Activated B cell treated with CpG ODN at 0.5 μM for 24 hours (primary cell): ENCODE data around the gene FAAP20. TPM values are rescaled to one million over a fixed set of nuclear protein-coding genes. Genes with fewer than 3 reads are reported as not detected.

Experiments
- ATAC-seq: fragments of 200-7000 bp; cut with Tn5 transposase; one replicate; pipeline ENCODE4 v1.10.0; 2021; ENCODE audit warnings: low read depth, mild to moderate bottlenecking, moderate library complexity
- CTCF ChIA-PET: fragments of 350-600 bp; sonication (Branson Sonifier 250); formaldehyde crosslinking; loops from one replicate; lab custom pipeline; 2021; ENCODE audit warnings: antibody characterized with exemption; lab: Charles Lee
- POLR2A ChIA-PET: fragments of 350-600 bp; sonication (Branson Sonifier 250); formaldehyde crosslinking; loops from one replicate; lab custom pipeline; 2021; ENCODE audit warnings: antibody characterized with exemption; lab: Charles Lee
- DNase-seq: peaks from one replicate; pipeline ENCODE4 v3.0.0; 2022
- H3K27ac Mint-ChIP-seq: one replicate; pipeline ENCODE4 v1.8.0; 2020; ENCODE audit warnings: mixed read lengths
- H3K27me3 Mint-ChIP-seq: one replicate; pipeline ENCODE4 v1.8.0; 2021; ENCODE audit warnings: mixed read lengths
- H3K36me3 Mint-ChIP-seq: one replicate; pipeline ENCODE4 v1.8.0; 2021; ENCODE audit warnings: low read depth, mixed read lengths
- H3K4me1 Mint-ChIP-seq: one replicate; pipeline ENCODE4 v1.8.0; 2021; ENCODE audit warnings: mixed read lengths
- H3K4me3 Mint-ChIP-seq: one replicate; pipeline ENCODE4 v1.8.0; 2020; ENCODE audit warnings: mild to moderate bottlenecking, mixed read lengths
- H3K9me3 Mint-ChIP-seq: one replicate; pipeline ENCODE4 v1.8.0; 2020; ENCODE audit warnings: mixed read lengths
- intact Hi-C: fragments of 100-400 bp; cut with micrococcal nuclease; formaldehyde crosslinking; loops from one replicate; pipeline ENCODE4 v1.15.1; 2024
- total RNA-seq: library from RNA; stranded (reverse); gene quantifications from 2 replicates; pipeline ENCODE4 v1.2.3, GENCODE V29; 2022
- TF ChIP-seq, protein P1 (sequence below): fragments of 200-600 bp; IDR thresholded peaks from one replicate; pipeline ENCODE4 v1.8.0; 2022; ENCODE audit warnings: antibody characterized with exemption, mild to moderate bottlenecking

FAAP20 gene
- total RNA-seq, 1 donor from 2014 or later, result 73.7 TPM

DNA sequence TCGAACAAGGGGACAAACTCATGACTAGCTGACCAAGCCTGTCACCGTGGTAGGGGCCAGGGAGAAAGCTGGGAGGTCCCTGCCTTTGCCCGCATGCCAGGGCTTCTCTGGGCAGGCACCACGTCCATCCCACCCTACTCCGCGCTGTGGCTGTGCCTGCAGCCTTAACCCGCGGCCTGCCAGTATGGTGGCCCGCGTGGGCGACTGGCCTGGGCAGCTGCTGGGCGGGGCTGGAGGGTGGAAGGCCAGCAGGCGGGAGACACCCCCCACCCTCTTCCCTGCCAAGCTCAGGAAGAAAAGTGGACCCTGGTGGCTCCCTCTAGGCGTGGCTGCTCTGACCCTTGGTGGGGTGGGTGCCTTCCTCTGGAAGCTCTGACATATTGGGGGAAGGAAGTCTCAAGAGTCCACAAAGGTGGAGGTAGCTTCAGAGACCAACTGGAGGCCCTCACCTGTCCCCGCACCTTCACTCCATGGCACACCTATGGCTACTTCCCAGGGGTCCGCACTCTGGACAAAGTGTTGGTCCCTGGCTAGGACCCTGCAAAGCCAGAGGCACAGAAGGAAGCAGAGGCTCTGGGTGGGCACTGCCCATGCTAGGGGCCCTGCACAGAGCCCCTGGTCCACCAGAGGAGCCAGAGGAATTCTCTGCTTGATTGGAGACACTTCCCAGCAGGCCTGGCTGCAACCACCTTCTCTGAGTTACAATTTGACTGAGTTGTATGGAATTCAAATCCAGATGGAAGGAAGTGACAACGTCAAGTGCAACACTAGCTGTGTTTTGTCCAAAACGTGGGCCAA lies 30.3 kb upstream of the FAAP20 start:
- Mint-ChIP-seq H3K27me3 (no peaks in the 10 kb centered on the region), H3K4me3 (no peak overlapping the region), H3K9me3 (no peaks in the 10 kb centered on the region), H3K36me3 (peaks cover 5% of the 10 kb centered on the region), H3K27ac (no peak overlapping the region), H3K4me1 (peaks cover 11% of the 10 kb centered on the region)
- TF ChIP-seq, protein P1, sequence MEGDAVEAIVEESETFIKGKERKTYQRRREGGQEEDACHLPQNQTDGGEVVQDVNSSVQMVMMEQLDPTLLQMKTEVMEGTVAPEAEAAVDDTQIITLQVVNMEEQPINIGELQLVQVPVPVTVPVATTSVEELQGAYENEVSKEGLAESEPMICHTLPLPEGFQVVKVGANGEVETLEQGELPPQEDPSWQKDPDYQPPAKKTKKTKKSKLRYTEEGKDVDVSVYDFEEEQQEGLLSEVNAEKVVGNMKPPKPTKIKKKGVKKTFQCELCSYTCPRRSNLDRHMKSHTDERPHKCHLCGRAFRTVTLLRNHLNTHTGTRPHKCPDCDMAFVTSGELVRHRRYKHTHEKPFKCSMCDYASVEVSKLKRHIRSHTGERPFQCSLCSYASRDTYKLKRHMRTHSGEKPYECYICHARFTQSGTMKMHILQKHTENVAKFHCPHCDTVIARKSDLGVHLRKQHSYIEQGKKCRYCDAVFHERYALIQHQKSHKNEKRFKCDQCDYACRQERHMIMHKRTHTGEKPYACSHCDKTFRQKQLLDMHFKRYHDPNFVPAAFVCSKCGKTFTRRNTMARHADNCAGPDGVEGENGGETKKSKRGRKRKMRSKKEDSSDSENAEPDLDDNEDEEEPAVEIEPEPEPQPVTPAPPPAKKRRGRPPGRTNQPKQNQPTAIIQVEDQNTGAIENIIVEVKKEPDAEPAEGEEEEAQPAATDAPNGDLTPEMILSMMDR, result no peak
- ATAC-seq (no peak), DNase-seq (no peak)
- ChIA-PET POLR2A (interaction anchor here (1.8 to 3.6 kb wide), 2 partner anchors 9 to 75 kb away, joined by 9 to 45 read pairs; no protein-coding TSS in a partner anchor), CTCF (interaction anchor here (1.4 to 1.5 kb wide), 2 partner anchors 20 to 157 kb away, joined by 3 read pairs; no protein-coding TSS in a partner anchor)
- intact Hi-C loops, result no loop called here

DNA sequence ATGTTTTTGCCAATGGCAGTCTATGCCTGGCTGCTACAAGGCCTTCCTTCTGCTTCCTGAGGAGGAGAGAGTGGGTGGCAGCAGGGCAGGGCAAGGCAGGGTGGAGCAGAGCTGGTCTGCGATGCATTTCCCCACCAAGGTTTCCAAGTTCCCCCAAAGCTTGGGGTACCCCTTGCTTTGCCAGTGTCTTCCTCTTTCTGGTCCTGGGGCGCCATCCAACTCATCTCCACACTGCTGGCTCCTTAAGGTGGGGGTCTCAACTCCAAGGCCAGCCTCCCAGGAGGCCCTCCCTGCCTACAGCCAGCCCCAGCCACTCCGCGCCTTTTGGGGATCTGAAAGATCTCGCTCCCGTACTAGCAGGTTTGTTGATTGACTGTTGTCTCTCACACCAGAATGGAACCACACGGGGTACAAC lies 29.6 kb upstream of the FAAP20 start:
- ChIA-PET CTCF (interaction anchor here (1.4 to 1.5 kb wide), 2 partner anchors 19 to 157 kb away, joined by 3 read pairs; no protein-coding TSS in a partner anchor), POLR2A (interaction anchor here (1.4 to 3.6 kb wide), 3 partner anchors 10 to 76 kb away, joined by 4 to 45 read pairs (median 9); no protein-coding TSS in a partner anchor)
- peaks cover 2% of the 10 kb centered on the region for H3K36me3 Mint-ChIP-seq
- H3K27ac Mint-ChIP-seq, result no peak overlapping the region
- TF ChIP-seq, protein P1, result no peak
- H3K27me3 Mint-ChIP-seq, result no peaks in the 10 kb centered on the region
- ATAC-seq (no peak), DNase-seq (no peak)
- intact Hi-C loops, result no loop called here
- peaks cover 4% of the 10 kb centered on the region for H3K4me1 Mint-ChIP-seq
- no peak overlapping the region for H3K4me3 Mint-ChIP-seq
- H3K9me3 Mint-ChIP-seq, result peaks cover under 1% of the 10 kb centered on the region

DNA sequence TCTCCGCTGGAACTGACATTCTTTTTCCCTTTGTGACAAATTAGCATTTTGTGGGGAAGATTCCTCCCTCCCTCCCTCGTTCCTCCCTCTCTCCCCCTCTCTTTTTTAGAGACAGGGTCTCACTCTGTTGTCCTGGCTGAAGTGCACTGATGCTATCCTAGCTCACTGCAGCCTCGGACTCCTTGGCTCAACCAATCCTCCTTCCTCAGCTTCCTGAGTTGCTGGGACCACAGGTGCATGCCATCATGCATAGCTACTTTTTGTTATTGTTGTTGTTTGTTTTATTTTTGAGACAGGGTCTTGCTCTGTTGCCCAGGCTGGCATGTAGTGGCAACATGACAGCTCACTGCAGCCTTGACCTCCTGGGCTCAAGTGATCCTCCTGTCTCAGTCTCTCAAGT lies 26.7 kb upstream of the FAAP20 start:
- ChIA-PET CTCF (no interaction called here), POLR2A (no interaction called here)
- Mint-ChIP-seq H3K4me1 (peaks cover under 1% of the 10 kb centered on the region), H3K4me3 (no peak overlapping the region), H3K36me3 (no peaks in the 10 kb centered on the region), H3K27ac (no peak overlapping the region), H3K9me3 (peaks cover 4% of the 10 kb centered on the region), H3K27me3 (no peaks in the 10 kb centered on the region)
- intact Hi-C loops, result no loop called here
- DNase-seq (no peak), ATAC-seq (no peak)
- TF ChIP-seq, protein P1, result no peak

DNA sequence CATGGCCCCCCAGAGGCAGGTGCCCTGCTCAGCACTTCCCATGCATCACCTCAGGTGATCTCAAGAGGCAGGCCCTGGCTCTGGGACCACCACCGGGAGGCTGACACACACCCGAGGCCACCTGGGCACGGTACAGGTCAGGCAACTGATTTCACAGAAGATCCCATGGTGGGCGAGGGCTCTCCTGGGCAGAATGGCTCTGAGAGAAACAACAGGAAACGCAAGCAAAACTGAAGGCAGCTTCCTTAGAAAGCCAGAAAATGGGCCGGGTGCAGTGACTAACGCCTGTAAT lies 22.1 kb upstream of the FAAP20 start:
- Mint-ChIP-seq H3K9me3 (peaks cover 4% of the 10 kb centered on the region), H3K36me3 (no peaks in the 10 kb centered on the region), H3K27me3 (no peaks in the 10 kb centered on the region), H3K27ac (no peak overlapping the region), H3K4me3 (no peak overlapping the region), H3K4me1 (peaks cover 5% of the 10 kb centered on the region)
- no peak for DNase-seq
- no peak for ATAC-seq
- intact Hi-C loops, result no loop called here
- POLR2A ChIA-PET, result no interaction called here
- CTCF ChIA-PET, result no interaction called here
- TF ChIP-seq, protein P1, result no peak

DNA sequence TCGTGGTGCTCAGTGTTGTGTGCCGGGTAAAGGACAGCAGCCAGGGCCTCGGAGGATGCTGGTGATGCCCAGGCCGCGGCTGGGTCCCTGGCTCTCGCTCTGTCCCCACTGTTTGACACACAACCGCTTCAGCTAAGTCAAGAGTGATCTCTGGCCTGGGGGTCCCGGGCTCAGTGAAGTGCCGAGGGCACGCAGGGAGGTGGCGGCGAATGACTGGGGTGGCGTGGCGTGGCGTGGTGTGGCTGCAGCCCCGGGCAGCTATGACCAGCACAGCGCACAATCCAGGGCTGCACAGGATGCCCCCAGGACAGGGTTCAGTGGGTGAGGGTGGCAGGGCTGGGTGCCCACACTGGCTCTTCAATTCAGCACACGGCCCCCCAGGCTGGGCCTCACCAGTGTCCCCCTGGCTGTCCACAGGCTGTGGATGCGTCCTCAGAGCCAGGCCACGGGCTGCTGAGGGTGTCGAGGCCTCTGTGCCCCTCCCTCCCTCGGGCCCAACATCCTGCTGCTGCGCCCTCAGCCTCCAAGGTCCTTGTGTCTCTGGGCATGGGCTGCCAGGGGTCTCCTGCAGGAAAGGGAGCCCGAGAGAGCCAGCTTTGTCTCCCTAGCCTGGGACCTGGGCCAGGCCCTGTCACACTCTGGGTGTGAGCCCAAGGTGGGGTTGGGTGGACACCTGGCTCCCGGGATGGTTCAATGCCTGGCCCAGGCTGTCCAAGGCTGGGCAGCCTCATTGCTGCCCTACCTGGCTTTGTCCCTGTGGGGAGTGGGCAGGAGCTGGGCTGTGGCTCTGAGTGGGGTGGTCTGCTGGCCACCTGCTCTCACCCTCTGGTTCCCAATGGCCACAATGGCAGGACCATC lies 21.6 kb upstream of the FAAP20 start:
- TF ChIP-seq, protein P1, result no peak
- H3K27ac Mint-ChIP-seq, result no peak overlapping the region
- intact Hi-C loops, result no loop called here
- no peaks in the 10 kb centered on the region for H3K27me3 Mint-ChIP-seq
- H3K36me3 Mint-ChIP-seq, result no peaks in the 10 kb centered on the region
- peaks cover 5% of the 10 kb centered on the region for H3K4me1 Mint-ChIP-seq
- ChIA-PET POLR2A (no interaction called here), CTCF (no interaction called here)
- H3K9me3 Mint-ChIP-seq, result peaks cover 4% of the 10 kb centered on the region
- DNase-seq, result no peak
- H3K4me3 Mint-ChIP-seq, result no peak overlapping the region
- ATAC-seq, result no peak
